ENCODE measurements around the gene CRIM1. TPM values are rescaled to one million over a fixed set of nuclear protein-coding genes. Genes with fewer than 3 reads are reported as not detected.

CRIM1 gene
- total and polyA plus RNA-seq, 2 experiments from 2014 or later = 10.5 to 36.4 TPM

DNA sequence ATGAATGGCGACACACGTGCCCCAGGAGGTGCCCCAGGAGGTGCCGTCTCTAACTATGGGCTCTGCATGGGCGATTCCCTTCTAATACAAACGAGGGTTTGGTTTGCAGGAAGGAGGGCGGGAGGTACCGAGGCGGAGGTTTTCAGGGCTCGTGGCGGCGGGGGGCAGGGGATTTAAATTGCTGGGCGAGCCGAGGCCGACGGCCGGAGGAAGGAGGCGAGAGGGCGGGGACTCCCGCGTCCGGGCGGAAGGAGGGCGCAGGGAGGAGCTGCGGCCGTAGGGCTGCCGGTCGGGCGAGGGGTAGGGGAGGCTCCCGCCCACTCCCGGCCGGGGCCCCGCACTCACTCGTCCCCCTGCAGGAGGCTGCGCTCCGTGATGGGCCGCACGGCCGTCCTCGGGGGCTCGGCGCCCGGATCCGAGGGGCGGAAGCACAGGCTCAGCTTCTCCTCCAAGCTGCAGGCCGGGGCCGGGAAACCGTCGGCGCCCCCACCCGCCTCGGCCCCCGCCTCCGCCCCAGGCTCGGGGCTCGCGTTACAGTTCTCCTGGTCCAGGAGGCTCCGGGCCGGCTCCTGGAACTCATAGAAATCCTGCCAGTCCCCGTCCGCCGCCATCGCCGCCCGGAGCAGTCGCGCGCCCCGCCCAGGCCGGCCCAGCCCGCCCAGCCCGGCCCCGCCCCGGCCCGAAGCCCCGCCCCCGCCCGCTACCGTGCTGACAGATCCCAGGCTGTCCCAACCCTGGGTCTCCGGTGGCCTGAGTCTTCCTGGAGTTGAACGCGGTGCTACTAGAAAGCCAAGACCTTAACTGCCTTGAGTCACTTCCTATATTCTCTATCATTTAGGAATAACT, 242.2 kb downstream of the CRIM1 start, which contains the start of gene FEZ2 (continued):
- TF ChIP-seq, protein P1, sequence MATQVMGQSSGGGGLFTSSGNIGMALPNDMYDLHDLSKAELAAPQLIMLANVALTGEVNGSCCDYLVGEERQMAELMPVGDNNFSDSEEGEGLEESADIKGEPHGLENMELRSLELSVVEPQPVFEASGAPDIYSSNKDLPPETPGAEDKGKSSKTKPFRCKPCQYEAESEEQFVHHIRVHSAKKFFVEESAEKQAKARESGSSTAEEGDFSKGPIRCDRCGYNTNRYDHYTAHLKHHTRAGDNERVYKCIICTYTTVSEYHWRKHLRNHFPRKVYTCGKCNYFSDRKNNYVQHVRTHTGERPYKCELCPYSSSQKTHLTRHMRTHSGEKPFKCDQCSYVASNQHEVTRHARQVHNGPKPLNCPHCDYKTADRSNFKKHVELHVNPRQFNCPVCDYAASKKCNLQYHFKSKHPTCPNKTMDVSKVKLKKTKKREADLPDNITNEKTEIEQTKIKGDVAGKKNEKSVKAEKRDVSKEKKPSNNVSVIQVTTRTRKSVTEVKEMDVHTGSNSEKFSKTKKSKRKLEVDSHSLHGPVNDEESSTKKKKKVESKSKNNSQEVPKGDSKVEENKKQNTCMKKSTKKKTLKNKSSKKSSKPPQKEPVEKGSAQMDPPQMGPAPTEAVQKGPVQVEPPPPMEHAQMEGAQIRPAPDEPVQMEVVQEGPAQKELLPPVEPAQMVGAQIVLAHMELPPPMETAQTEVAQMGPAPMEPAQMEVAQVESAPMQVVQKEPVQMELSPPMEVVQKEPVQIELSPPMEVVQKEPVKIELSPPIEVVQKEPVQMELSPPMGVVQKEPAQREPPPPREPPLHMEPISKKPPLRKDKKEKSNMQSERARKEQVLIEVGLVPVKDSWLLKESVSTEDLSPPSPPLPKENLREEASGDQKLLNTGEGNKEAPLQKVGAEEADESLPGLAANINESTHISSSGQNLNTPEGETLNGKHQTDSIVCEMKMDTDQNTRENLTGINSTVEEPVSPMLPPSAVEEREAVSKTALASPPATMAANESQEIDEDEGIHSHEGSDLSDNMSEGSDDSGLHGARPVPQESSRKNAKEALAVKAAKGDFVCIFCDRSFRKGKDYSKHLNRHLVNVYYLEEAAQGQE (IDR thresholded peaks at IDR 0.05; ENCODE audit: unreplicated experiment) = no peak
- TF ChIP-seq STAT1 (IDR thresholded peaks at IDR 0.05; ENCODE audit: unreplicated experiment) = no peak
- no peak for TF ChIP-seq ZNF114 (CRISPR knock-in tag; IDR thresholded peaks at IDR 0.05)
- TF ChIP-seq, protein P2, sequence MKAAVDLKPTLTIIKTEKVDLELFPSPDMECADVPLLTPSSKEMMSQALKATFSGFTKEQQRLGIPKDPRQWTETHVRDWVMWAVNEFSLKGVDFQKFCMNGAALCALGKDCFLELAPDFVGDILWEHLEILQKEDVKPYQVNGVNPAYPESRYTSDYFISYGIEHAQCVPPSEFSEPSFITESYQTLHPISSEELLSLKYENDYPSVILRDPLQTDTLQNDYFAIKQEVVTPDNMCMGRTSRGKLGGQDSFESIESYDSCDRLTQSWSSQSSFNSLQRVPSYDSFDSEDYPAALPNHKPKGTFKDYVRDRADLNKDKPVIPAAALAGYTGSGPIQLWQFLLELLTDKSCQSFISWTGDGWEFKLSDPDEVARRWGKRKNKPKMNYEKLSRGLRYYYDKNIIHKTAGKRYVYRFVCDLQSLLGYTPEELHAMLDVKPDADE (IDR thresholded peaks at IDR 0.05) = no peak
- TF ChIP-seq, protein P3, sequence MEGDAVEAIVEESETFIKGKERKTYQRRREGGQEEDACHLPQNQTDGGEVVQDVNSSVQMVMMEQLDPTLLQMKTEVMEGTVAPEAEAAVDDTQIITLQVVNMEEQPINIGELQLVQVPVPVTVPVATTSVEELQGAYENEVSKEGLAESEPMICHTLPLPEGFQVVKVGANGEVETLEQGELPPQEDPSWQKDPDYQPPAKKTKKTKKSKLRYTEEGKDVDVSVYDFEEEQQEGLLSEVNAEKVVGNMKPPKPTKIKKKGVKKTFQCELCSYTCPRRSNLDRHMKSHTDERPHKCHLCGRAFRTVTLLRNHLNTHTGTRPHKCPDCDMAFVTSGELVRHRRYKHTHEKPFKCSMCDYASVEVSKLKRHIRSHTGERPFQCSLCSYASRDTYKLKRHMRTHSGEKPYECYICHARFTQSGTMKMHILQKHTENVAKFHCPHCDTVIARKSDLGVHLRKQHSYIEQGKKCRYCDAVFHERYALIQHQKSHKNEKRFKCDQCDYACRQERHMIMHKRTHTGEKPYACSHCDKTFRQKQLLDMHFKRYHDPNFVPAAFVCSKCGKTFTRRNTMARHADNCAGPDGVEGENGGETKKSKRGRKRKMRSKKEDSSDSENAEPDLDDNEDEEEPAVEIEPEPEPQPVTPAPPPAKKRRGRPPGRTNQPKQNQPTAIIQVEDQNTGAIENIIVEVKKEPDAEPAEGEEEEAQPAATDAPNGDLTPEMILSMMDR (conservative IDR thresholded peaks at IDR 0.05; ENCODE audit: low read depth in 2 of 2) = no peak

Other genes starting within 250 kb of the CRIM1 start
- gene FEZ2, start 242.4 kb downstream of the CRIM1 start, total RNA-seq (2014; rRNA removed; shearing (Covaris generic)) = 25.9 and 28.0 TPM in 2 replicates
- 32.9 and 35.9 TPM in 2 replicates for gene FEZ2, start 242.4 kb downstream of the CRIM1 start, polyA plus RNA-seq (2016; fragmentation: Nextera tagmentation; extraction: Ambion mirVana)